ENCODE measurements around the gene DBP. TPM values are rescaled to one million over a fixed set of nuclear protein-coding genes. Genes with fewer than 3 reads are reported as not detected.

Gene DBP
- total and polyA plus RNA-seq, 4 donors: 6.8 to 16.8 (median 9.8) TPM

DNA sequence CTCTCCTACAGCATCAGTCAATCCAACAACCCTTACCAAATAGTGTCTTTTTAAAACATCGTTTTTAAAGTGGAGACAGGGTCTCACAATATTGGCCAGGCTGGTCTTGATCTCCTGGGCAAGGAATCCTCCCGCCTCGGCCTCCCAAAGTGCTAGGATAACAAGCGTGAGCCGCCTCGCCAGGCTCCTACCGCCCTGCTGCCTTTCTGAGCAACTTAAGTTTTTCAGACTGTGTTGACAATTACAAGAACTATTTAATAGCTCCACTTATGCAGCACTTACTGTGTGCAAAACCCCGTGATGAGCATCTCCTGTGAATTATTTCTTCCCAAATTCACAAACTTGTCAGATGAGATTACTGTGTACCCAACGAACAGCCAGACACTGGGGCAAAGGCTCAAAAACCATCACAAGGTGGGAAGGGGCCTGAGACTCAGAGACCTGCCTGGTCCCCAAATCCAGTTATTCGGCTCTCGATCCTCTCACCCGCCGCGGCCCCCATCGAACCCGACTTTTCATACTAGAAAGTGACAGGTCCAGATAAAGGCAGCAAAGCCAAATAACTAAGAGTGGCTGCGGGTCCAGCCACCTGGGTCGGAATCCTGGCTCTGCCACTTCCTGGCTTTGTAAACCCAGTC is 18.8 kb downstream of the DBP start:
- DNase-seq (no peak), ATAC-seq (ENCODE audit: insufficient read depth, low FRiP score) (no peak)
- Histone ChIP-seq H3K4me3 (peak overlapping the region; percentile 93), H3K9ac (ENCODE audit: insufficient read depth in 1 of 2, low read length in 2 of 2) (peak overlapping the region; percentile 97 to 99), H3K9me3 (ENCODE audit: control insufficient read depth in 4 of 4, insufficient read depth in 3 of 4, low read length in 3 of 4) (no peaks in the 10 kb centered on the region), H3K4me1 (ENCODE audit: control insufficient read depth in 5 of 5, insufficient read depth in 5 of 5, low read length in 5 of 5) (peaks cover 1 to 46% (median 18%) of the 10 kb centered on the region in 5 donors), H3K27me3 (ENCODE audit: control insufficient read depth in 3 of 3, insufficient read depth in 3 of 3, low read length in 2 of 3) (no peaks in the 10 kb centered on the region), H3K27ac (ENCODE audit: low read depth in 1 of 2, low read length in 1 of 2) (peak overlapping the region; percentile 76 to 86), H3K36me3 (ENCODE audit: control insufficient read depth in 4 of 4, insufficient read depth in 4 of 4, low read length in 4 of 4) (peaks cover 13 to 38% (median 24%) of the 10 kb centered on the region in 4 donors)
- TF ChIP-seq, protein P1, sequence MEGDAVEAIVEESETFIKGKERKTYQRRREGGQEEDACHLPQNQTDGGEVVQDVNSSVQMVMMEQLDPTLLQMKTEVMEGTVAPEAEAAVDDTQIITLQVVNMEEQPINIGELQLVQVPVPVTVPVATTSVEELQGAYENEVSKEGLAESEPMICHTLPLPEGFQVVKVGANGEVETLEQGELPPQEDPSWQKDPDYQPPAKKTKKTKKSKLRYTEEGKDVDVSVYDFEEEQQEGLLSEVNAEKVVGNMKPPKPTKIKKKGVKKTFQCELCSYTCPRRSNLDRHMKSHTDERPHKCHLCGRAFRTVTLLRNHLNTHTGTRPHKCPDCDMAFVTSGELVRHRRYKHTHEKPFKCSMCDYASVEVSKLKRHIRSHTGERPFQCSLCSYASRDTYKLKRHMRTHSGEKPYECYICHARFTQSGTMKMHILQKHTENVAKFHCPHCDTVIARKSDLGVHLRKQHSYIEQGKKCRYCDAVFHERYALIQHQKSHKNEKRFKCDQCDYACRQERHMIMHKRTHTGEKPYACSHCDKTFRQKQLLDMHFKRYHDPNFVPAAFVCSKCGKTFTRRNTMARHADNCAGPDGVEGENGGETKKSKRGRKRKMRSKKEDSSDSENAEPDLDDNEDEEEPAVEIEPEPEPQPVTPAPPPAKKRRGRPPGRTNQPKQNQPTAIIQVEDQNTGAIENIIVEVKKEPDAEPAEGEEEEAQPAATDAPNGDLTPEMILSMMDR (IDR thresholded peaks at IDR 0.05; ENCODE audit: control extremely low read depth, extremely low read depth): no peak
- WGBS, 2 donors: 1% methylated on average over 18 of the region's 18 CpGs

- 61 to 81% methylated on average over 18 of the region's 18 CpGs for WGBS, 2 donors
- Histone ChIP-seq H3K9ac (ENCODE audit: insufficient read depth in 1 of 2, low read length in 2 of 2) (peak overlapping the region; percentile 97 to 99), H3K27me3 (ENCODE audit: control insufficient read depth in 3 of 3, insufficient read depth in 3 of 3, low read length in 2 of 3) (no peaks in the 10 kb centered on the region), H3K27ac (ENCODE audit: low read depth in 1 of 2, low read length in 1 of 2) (peak overlapping the region in 1 of 2 donors; percentile 45), H3K36me3 (ENCODE audit: control insufficient read depth in 4 of 4, insufficient read depth in 4 of 4, low read length in 4 of 4) (peaks cover 13 to 38% (median 23%) of the 10 kb centered on the region in 4 donors), H3K9me3 (ENCODE audit: control insufficient read depth in 4 of 4, insufficient read depth in 3 of 4, low read length in 3 of 4) (no peaks in the 10 kb centered on the region), H3K4me3 (peak overlapping the region; percentile 22), H3K4me1 (ENCODE audit: control insufficient read depth in 5 of 5, insufficient read depth in 5 of 5, low read length in 5 of 5) (peaks cover 0 to 41% (median 20%) of the 10 kb centered on the region in 5 donors)
- TF ChIP-seq, protein P1 (IDR thresholded peaks at IDR 0.05; ENCODE audit: control extremely low read depth, extremely low read depth): no peak
- DNase-seq (peak in 1 of 3 donors; percentile 64), ATAC-seq (ENCODE audit: insufficient read depth, low FRiP score) (no peak)
Measured at GRCh38 chr19:48617146-48617937, 19.8 kb downstream of the DBP start.

- H3K27me3 ChIP-seq (ENCODE audit: control insufficient read depth in 3 of 3, insufficient read depth in 3 of 3, low read length in 2 of 3): no peaks in the 10 kb centered on the region
- peaks cover 0 to 41% (median 20%) of the 10 kb centered on the region in 5 donors for H3K4me1 ChIP-seq (ENCODE audit: control insufficient read depth in 5 of 5, insufficient read depth in 5 of 5, low read length in 5 of 5)
- H3K9me3 ChIP-seq (ENCODE audit: control insufficient read depth in 4 of 4, insufficient read depth in 3 of 4, low read length in 3 of 4): no peaks in the 10 kb centered on the region
- WGBS, 2 donors: 56 to 65% methylated on average over 12 of the region's 12 CpGs
- H3K27ac ChIP-seq (ENCODE audit: low read depth in 1 of 2, low read length in 1 of 2): peak overlapping the region in 1 of 2 donors; percentile 40
- H3K4me3 ChIP-seq: no peak overlapping the region
- DNase-seq (no peak), ATAC-seq (ENCODE audit: insufficient read depth, low FRiP score) (no peak)
- no peak overlapping the region for H3K9ac ChIP-seq (ENCODE audit: insufficient read depth in 1 of 2, low read length in 2 of 2)
- H3K36me3 ChIP-seq (ENCODE audit: control insufficient read depth in 4 of 4, insufficient read depth in 4 of 4, low read length in 4 of 4): peaks cover 13 to 38% (median 22%) of the 10 kb centered on the region in 4 donors
- TF ChIP-seq, protein P1 (IDR thresholded peaks at IDR 0.05; ENCODE audit: control extremely low read depth, extremely low read depth): no peak
Measured at GRCh38 chr19:48616491-48617056, 20.6 kb downstream of the DBP start.
